Fibroblast of skin of scalp (primary cell): ENCODE measurements around the gene HDAC4.
A peak's percentile ranks its signal among the peaks of the same experiment; 100 is the strongest.

Experiments used
- DNase-seq: peaks from one replicate; pipeline ENCODE4 v3.0.0-alpha.2; 2013

The HDAC4 gene

DNA sequence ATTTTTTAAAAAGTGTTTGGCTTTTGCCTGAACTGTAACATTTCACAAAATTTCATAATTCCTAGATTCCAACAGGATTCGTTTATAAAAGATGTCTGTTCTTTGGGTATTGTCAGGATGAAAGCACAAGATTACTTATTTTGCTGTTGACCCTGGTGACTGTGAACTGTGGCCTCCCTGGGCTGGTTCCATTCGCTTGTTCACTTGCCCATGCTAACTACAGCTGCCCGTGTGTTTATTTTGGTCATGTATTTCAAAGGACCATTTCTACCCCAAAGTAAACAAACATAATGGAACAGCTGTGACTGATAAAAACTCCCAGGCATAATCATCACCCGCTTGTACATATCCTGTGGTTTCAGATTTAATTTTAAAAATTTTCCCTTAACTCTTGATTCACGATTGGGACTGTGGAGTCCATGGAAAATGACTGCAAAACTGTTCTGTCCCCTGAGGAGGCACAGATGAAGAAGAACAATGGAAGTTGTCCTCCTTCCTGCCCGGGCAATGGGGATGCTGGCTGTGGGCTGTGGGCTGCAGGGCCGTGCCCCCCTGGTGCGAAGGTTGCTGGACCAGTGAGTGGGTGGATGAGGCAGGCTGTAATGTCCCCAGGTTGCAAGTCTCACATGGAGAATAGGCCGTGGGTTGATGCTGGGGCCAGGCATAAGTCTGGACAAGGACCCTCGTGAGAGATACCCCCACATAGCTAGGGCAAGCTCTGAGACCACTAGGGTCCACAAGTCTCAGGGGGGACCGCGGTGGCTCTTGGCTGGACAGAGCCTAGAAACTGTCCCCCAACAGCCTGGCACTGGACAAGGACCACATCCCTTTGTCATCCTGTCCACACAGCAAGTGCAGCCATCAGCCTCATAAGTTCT is 28.9 kb upstream of the HDAC4 start:
- no peak for DNase-seq

DNA sequence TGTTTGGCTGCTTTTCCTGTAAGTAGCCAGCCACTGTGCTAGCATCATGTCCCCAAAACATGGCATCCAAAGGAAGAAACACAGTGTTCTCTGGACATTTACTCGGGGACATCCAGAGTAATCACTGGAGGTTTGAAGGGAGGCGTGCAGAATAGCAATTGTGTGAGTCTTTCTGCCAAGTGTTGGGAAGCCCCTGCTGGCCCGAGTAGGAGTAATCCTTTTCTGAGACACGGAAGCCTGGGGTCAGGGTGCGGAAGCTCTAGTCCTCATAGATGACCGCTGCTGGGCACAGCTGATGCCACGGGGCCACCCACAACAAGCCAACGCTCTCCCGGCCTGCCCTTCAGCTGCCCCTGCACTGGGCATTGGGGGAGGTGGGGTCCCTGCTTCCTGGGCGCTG is 24.8 kb upstream of the HDAC4 start:
- DNase-seq = no peak

DNA sequence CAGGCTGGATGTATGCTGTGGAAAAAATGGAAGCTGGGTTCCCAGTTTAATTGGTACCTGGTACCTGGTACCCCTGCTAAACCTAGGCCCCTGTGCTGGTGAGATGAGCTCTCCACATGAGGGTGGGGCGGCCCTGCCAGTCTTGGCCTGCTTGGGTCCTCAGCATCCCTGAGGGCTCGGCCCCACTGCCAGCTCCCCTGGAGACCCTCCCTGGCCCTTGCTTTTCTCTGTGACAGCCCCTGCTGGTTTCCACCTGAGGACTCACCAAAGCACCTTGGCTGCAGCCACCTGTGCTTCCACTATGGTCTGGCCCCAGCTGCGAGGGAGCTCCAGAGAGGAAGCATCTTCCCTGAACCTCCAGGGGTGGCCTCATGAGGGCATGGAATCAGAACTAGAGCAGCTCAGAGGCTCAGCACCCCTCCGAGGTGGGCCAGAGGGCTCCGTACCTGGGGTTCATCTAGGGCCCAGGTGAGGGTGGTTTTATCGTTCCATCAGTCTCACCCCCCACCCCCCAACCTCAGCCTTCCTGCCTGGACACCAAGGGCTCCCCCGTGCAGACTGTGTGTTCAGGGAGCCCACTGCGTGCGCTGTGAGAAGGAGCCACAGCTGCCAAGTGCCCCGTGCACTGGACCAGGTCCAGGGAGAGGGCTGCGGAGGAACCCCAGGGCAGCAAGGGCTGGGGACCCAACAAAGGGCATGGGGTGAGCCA is 23.7 kb upstream of the HDAC4 start:
- DNase-seq = no peak

DNA sequence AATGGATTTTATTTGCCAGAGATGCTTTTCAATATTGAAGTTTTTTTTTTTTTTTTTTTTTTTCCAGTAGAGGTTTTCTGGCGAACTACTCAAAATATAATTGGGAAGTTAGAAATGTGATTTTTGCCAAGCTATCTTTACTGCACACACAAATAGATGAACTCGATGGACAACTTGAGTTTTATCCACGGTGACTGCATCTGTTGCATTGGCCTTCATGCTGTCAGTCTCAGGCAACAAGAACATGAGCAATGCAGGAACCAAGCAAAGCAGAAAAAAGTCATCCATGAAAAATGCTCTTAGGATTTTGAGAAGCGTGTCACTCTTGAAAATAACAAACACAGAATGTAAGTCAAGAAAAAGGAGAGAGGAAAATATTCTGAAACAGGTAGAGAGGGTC is 22.7 kb upstream of the HDAC4 start:
- DNase-seq = no peak

DNA sequence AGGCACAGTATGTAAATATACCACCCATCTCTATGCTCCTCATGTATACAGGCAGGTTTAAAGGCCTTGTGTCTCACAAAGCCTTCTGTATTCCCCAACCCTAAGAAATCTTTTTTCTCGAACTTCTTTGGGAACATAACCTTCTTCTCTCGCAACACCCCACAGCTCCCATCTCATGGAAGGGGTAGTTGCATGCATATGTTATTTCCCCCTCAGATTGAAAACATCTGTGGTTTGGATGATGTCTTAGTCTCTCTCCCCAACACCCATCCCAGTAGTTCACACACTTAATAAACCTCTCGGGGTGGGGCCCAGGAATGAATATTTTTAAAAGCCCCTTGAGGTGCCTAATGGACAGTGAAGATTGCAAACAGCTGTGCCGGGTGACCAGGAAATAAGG is 21.0 kb upstream of the HDAC4 start:
- DNase-seq = no peak

DNA sequence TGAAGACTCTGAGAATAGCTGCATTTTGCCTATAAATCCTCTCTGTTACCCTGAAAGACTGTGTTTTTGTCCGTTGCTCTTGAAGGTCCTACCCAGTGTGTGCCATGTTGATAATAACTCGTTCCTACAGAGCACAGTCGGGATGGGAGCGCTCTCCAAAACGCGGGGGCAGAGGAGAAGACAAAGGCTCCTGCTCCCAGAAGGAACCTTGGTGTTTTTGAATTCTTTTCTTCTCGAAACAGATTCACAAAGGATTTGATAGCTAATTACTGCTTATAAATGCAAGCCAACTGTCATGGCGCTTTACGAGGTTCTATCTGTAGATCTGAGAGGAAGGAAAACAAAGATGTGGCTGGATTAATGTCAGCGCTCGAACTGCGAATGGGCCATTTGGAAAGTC is 19.3 kb upstream of the HDAC4 start:
- no peak for DNase-seq

DNA sequence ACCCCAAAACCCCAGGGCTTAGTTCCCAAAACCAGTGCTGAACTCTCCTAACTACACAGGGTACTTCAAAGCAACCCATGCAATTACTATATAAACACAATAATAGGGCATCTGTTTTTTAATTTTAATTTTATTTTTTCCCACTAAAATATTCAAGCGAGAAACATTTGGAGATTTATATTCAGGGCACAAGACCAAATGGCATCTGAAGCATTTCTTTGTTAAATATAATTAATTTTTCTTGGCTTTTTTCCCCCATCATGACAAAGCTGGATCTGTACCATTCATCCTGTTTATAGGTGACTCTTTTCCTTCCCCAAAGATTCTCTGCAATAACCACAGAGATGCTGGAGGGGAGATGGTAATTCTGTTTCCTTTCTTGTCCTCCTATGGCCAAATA is 18.1 kb upstream of the HDAC4 start:
- no peak for DNase-seq

DNA sequence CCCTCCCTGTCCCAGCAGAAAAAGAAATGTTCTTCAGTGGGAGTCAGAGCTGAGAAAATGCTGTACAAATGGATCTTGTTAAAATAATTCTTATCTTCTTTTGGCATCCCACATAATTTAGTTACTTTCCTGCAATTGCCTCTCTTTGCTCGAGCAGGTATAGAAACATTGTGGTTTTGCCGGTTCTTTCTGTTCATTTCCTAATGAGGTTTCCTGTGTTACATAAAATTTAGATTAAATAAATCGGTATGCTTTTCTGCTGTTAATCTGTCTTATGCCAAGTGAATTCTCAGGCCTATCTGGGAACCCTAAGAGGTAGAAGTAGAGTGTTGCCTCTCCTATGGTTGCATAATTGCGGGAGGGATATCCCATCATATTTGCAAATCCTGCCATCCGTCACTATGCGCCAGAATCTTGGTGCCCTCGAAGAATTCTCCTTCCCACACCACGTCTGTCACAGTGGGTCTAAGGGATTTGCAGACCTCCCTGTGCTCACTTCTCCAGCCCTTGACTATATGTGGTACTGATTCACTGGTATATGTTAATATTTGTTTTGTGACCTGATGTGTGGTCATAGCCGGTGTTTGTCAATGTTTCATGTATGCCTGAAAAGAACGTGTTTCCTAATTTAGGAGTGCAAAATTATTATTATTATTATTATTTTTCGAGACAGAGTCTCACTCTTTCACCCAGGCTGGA is 12.2 kb upstream of the HDAC4 start:
- DNase-seq = no peak

DNA sequence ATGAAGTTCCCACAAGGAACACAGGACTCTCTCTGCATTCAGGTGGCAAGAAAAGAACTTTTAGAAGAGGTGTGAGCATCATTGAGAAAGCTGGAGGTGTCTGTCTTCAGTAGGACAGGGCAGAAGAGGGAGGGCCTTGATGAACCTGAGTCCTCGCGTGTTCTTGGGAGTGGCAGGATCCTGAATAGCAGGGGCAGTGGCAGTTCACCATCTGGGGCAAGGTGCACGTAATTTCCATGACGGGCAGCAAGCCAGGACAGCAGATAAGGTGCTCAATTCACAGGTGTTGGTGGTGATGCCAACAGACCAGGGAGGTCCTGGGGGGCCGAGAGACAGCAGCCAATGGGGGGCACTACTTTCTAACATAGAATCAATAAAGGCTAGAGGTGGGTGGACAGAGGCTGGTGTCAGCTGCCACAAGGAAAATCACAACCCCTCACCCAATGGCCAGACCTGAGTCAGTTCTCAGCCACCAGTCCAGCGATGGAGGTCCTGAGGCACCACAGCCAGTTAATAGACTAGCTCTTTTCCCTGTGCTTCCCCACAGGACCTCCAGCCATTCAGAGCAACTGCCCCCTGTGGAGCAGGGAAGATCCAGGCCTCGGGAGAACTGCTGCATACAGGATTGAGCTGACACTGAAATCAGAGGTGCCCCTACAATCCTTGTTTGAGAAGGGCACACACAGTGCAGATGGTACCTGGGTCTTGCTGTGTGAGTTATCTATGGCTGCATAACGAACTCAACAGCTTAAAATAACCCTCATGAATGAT is 10.9 kb upstream of the HDAC4 start:
- DNase-seq = no peak

DNA sequence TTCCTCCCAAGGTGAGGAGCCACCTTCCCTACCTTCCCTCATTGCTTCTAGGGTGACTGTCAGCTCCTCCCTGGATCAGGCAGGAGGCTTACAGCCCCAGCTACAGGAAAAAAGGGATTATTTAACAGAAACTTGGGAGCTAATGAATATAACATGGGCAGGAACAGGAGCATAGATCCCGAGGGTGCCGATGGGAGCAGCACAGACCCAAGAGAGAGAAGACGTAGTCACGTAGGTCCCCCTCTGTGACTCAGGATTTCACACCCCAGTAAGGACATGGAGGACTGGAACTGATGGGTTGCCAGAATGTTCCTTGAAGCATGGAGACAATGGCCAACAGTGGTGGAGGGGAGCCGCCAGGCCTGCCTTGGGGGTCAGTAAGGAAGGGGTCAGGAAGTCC is 10.3 kb upstream of the HDAC4 start:
- no peak for DNase-seq

DNA sequence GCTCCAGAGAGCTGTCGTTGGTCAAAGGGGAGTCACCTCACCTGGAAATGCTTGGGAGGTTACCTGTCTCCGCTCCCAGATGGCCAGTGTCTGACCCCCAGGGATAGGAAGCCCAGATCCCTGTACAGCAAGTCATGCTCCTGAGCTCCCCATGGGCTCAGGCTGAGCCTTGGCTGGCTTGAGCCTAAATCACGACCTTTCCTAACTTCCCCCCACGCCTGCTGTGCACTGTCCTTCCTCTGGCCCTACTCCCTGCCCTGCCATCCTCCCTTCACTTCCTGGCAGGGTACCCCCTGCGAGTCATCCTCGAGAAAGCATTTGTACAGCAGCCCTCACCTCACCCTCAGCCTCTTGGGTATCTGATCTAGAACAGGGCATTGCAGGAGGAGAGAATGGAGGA is 9.2 kb upstream of the HDAC4 start:
- DNase-seq = no peak

DNA sequence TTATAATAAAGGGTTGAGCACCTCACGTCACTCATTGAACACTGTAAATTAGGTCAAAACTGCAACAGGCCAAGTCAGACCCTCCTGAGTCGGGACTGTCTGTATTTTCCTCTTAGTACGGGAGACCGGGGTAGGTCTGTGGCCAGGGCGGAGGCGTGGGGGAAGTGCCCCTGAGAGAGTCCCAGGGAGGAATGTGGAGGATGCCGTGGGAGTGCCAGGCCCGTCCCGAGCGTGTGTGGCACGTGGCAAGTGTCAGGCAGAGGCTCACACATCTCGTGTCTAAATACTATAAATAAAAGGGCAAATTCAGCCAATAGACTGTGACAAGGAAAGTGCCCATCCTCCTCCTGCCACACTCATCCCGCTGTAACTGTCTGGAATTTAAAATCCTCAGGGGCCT is 6.3 kb upstream of the HDAC4 start:
- no peak for DNase-seq

DNA sequence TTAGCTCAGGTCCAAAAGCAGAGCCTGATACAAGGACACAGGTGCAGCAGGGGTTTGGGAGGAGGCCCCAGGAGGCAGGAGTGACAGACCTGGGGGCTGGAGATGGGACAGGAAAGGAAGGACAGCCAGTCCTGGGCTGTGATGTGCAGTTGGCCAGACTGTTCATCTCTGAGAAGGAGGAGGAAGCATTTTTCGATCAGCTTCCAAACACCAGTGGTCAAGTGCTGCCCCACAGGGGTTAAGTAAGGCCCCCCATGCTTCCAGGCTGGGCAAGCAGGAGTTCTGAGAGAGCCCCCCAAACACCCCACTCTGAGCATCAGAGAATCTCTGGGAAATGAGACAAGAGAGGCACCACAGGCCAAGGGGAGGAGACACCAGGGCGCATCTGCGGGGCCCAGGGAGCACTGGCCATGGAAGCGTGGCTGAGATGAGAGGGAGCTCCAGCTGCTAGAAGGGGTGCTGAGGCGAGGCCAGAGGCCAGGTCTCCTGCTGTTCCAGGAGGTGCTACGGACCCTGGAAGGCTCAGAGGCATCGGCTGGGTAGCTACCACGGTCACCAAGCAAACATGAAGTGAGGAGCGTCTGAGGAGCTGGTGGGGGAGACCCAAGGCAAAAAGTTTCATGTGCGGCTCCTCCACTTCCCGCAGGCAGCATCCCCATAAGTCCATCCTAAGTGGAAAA is 5.6 kb upstream of the HDAC4 start:
- no peak for DNase-seq

DNA sequence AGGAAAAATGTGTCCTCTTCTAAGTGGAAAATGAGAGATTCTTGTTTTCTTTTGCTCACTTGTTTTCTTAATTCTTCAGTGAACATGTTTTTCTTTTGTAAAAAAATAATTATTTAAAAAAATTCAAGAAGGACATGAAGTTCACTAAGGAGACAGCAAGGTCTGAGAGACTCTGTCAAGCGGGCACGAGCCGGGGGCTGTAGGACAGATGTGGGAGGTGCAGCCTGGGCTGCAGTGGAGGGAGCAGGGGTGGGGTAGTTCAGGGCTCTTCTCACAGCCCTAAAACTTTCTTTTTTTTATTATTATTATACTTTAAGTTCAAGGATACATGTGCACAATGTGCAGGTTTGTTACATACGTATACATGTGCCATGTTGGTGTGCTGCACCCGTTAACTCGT is 4.3 kb upstream of the HDAC4 start:
- DNase-seq = no peak

DNA sequence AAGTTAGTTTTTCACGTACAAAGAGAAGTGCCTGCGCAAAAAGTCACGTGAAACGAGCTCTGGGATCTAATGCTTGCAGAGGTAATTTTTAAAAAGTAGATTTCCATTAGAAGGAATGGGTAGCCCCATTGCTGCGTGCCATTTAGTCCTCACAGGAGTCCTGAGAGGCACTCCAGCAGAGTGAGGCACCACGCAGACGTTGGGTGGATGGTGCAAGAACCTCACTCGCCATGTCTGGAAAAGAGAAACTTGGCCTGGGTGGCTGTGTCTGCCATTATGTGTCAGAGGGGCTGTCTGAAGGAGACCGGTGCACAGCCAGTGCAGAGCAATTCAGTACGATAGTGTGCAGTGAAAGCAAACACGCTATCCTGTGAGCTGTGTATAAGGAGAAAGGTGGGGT is 1.8 kb upstream of the HDAC4 start:
- DNase-seq = no peak

DNA sequence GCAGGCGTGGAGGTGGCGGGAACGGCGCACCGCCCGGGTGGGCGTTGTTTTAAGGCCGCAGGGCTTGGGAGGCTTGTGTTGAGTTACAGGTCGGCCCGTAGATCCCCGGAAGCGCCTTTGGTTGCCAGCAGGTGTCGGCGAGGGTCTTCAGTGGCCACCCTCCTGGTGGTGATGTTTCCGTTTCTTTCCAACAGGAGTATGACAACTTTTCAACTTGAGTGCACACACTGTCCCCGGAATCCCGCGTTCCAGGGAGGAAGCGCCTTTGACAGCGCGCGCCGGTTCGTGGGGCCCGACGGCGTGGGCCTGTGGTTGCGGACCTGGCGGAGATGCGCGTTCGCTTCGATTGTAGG is 1.0 kb upstream of the HDAC4 start:
- no peak for DNase-seq

DNA sequence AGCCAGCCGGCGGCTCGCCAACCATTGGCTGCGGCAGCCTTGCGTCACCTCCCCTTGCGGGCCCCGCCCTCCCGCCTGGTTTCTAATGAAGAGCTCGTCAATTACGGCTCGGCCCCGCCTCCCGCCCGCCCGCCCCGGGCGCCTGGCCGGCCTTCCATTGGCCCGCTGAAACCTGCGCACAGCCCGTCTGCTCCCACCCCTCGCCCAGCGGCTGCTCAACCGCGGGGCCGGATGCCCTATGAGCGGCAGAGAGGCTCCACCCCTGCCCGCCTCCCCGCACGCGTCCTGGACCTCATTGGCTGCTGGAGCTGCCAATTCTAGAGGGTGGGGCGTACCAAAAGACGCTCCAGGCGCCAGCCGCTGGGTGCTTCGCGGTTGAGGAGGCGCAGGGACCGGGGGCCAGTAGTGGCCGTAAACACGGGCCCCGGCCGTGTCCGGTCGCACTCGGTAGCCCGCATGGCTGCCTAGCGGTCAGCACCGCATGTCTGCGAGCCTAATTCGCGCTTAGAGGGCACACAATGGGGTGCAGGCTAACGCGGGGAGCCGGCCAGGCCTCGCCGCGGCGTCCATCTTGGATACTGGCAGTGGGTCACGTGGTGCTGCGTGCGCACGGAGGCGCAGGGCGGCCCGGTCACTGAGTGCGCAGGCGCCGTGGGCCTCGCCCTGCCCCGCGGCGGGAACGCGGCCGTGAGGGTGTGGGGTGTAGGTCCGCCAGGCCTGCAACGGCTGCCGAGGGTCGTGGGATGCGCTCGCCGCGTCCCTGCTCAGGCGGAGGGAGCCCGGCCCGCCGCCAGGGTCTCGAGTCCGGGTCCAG is 454 bp upstream of the HDAC4 start:
- peak; percentile 99 for DNase-seq

DNA sequence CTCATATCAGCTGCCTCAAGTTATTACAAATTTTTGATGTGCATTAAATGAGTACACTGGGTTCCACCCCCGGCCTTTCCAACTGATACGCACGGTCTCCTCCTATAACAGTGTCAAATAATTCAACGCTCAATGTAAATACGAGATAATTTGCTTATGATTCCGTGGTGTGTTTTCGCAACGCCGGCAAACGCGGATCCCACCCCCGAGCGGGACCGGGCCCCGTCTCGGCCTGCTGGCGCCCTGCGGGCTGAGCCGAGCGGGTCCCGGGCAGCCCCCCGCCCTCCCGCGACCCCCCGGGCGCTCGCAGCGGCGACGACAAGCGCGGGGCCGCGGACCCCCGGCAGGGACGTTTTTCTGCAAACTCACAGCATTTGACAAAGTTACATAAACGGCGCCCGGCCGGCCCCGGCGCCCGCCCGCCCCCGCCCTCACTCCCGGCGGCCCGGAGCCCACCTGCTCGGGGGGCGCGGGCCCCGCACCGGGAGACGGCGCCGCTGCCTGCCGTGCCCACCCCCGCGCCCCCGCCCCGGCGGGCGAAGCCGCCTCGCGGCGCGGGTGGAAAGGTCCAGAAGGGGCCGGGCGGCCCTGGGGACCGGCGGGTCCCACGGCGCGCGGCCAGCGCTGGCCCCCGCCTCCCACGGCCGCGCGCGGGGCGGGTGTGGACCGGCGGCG is 762 bp downstream of the HDAC4 start:
- no peak for DNase-seq

DNA sequence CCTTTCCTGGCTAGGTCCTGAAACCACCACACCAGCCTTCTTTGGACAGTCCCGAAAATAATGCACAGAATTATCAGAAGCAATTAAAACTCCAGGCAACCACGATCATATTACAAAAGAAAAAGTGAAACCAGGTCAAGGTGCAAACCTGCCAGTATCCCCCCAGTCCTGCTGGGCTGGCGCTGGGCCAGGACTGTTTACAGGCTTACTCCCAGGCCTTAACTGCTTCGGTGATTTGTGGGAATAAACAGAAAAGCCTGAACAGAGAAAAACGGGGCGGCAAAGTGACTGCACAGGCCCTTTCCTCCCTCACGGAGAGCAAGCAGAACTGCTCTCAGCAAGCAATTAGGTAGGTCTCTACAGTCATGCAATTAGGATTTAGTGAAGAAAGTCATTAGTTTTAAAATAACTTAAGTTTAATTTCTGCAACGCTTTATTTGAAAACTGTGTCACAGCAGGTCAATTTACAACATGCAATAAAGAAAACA is 1.3 kb downstream of the HDAC4 start:
- DNase-seq = no peak

DNA sequence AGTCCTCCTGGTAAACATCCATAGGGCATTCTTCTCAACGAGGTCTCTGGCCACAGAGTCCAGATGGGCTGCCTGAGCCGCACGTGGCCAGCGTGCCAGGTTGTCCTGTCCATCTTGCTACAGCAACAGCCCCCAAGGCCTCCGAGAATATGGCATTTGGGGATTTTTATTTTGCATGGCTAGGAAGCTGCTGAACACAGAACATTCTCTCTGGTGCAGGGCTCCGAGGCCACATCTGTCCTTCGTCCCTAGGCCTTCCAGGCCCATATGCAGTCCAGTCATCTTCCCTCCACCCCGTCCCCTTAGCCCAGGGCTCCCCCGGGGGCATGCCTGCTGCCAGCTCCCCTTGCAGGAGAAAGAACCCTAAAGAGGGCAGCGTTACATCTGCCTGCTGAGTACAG is 2.3 kb downstream of the HDAC4 start:
- DNase-seq = no peak
